ENCODE results near the gene NRXN3.
A peak's percentile ranks its signal among the peaks of the same experiment; 100 is the strongest.

The NRXN3 gene

DNA sequence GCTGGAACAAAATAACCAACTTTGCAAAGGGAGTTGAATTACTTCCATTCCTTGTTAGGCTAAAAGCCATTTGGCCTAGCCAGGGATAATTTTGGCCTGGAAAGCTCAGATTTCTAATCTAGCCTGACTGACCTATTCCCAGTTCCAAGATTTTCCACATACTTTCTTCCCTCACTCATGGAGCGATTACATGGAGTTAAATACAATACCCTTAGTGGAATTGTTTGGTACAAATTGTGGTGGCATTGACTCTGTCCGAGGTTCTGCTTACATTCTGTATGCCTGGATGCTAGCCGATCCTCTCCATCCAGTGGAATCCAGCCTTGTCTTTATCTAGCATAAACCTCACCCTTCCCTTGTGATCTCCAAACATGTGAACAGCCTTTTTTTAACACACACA, 1076.0 kb downstream of the NRXN3 start:
- DNase-seq (ENCODE audit: low read depth) = no peak

DNA sequence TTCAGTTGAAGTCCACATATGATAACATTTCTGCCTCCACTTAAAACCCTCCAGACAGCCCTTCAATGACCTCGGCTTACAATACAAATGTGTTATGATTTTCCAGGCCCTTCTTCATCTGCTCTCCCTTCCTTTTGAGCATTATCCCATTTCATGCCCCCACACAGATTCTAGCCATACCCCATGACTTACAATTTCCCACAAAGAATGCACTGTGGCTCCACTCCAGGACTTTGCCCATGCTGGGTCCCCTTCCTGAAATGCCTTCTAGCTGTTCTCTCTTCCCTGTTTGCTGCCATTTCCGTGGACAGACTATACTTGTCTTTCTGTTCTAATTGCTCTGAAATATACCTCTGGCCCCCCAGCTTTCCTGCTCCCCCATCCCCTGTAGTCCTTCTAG, 1078.0 kb downstream of the NRXN3 start:
- no peak for DNase-seq (ENCODE audit: low read depth)

DNA sequence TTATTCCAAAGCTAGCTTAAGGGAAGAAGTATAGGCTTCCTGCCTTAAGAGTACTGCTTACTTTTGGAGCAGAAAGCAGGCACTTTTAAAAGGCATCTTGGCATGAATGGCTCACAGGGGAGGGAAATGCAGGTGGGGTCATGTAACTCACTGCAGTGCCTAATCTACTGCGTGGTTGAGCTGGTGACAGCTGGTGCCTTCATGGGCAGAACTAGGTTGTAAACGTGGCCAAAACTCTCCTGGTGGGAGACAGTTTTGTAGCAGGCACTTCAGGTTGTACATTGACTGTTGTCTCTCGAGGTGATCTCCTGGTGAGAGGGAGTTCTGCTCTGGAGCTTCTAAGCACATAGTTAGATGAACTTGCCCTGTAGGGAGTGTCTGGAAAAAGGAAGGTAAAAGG, 1078.6 kb downstream of the NRXN3 start:
- no peak for DNase-seq (ENCODE audit: low read depth)

DNA sequence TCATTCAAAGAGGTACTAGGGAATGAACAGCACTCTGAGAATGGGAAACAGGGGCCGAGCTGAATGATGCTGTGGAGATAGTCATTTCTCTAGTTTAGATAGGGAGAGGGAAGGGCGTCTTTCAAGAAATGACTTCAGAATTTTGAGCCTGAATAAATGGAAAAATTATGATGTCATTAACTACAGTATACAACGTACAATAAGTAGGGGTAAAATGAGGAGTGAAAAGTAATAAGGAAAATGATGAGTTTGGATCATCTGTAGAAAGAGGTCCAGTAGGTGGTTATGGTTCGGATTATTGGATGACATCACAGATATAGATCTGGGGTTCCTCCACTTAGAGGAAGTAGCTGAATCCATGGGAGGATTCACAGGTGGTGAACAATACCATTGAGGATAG, 1081.1 kb downstream of the NRXN3 start:
- DNase-seq (ENCODE audit: low read depth) = no peak

DNA sequence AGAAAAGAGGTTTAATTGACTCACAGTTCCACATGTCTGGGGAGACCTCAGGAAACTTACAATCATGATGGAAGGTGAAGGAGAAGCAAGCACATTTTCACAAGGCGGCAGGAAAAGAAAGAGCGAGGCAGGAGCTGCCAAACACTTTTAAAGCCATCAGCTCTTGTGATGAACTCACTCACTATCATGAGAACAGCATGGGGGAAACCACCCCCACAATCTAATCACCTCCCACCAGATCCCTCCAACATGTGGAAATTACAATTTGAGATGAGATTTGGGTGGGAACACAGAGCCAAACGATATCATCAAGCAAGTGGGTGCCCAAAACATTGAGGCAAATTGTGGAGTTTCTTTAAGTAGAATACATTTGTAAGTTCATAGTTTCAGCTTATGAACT, 1083.4 kb downstream of the NRXN3 start:
- DNase-seq (ENCODE audit: low read depth) = no peak

DNA sequence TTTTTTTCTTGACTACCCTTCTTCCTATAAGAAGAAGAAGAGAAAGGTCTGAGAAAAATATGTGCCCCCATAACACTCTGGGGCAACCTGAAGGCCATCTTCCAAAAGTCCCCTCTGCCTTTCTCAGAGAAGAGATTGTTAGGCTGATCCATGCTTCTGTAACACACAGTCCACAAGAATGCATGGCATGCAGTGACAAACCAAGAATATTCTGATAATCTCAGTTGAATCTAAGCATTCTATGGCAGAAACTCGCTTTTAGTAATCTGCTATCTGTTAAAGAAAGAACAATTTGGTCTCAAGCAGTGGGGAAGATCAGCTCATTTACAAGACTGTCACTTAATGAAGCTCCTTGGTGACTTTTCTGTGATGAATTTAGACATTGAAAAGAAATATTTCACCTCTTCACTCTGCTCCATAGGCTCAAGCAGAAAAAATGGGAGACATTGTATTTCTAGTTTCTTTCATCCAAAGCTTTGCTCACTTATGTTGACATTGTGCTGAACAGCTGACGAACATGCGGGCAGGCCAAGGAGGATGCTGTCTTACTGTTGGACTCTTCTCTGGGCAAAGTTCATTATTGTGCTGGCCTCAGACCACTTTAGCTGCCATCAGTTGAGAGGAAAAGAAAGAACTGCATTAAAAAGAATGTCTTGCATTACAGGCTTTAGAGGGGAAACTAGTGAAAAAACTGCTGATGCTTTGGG, 1084.0 kb downstream of the NRXN3 start:
- peak; percentile 15 for DNase-seq (ENCODE audit: low read depth)

DNA sequence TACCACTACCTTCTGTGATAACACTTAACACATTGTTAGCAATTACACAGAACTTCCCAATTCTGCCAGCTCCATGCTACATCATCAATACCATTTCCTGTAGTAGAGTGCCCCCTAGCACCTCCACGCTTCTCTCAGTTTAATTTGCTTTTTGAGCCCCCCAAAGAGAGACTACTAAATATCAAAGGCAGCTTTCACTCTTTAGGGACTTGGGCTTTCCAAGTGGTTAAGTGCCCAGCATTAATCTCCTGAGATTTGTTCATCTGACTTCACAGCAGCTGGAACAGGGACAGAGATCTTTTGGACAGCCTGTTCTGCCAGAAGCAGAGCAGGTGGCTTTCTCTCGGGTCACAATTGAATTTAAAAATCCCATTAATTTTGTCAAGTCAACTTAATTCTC, 1086.2 kb downstream of the NRXN3 start:
- DNase-seq (ENCODE audit: low read depth) = no peak

DNA sequence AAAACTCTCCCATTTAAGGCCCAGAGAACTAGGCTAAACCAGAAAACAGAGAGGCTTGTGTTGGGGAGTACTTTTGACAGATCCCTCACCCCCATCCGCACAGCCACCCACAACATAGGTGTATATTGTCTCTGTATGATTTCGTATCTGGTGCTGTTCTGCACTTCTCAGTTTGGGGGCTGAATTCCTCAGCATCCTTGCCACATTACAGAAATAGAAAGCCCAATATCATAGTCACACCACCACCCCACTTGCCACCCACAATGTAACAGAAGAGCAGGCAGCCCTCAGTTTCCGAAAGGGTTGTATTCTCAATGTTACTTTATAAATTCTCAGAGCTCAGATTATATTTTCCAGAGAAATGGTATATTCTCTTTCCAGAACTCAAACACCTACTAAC, 1090.2 kb downstream of the NRXN3 start:
- DNase-seq (ENCODE audit: low read depth) = no peak

DNA sequence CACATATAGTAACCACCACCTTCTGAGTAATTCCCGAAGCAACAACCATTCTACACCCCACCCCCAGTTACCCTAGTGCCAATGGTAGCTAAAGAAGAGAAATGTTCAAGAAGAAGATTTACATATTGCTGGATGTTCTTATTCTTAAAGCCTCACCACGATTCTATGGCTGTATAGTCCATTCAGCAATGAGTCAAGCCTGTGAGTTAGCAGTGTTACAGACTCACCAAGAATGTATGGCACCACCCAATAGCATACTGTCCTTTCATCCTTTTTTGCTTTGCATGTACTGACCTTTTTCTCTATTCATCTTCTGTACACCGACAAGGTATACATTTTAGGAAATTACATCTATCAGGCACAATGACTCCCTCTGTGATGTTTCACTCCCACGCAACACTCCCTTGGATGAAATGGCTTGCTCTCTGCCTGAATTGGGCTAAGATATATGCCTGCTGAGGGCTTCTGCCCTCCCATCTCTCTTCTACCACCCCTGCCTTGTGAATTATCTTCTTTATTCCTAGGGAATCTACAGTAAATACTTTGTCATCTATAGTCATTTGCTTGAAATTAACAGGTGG, 1095.3 kb downstream of the NRXN3 start:
- DNase-seq (ENCODE audit: low read depth) = peak; percentile 16

DNA sequence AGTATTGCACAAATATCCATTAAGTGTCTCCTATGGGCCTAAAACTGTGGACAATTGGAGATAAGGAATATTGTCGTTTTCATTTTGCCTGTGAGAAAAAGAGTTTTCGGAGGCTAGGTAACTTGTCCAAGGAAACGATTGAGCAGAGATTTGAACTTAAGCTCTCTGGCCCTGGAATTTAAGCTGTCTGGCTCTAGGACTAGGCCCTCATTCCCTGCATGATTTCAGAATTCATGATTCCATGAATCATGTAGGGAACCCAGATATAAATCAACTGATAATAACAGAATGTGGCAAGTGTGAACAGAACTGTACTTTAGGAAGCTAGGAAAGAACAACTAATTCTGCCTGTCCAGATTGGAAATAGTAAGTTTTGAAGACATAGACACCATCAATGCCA, 1100.2 kb downstream of the NRXN3 start:
- no peak for DNase-seq (ENCODE audit: low read depth)

DNA sequence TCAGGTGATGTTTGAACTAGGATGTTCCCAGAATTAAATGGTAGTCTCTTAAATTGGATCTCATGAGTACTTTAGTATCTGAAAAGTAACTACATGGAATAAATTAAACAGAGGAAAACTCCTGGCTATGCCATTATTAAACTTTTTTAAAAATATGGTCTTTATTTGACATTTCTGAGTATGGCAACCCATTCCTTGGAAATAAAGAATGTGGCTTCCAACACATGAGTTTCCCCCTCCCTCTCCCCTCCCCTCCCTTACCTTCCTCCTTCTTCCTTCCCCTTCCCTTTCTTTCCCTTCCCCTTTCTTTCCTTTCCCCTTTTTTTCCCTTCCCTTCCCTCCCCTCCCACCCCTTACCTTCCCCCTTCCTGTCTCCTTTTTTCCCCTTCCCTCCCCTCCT, 1100.9 kb downstream of the NRXN3 start:
- DNase-seq (ENCODE audit: low read depth) = no peak

DNA sequence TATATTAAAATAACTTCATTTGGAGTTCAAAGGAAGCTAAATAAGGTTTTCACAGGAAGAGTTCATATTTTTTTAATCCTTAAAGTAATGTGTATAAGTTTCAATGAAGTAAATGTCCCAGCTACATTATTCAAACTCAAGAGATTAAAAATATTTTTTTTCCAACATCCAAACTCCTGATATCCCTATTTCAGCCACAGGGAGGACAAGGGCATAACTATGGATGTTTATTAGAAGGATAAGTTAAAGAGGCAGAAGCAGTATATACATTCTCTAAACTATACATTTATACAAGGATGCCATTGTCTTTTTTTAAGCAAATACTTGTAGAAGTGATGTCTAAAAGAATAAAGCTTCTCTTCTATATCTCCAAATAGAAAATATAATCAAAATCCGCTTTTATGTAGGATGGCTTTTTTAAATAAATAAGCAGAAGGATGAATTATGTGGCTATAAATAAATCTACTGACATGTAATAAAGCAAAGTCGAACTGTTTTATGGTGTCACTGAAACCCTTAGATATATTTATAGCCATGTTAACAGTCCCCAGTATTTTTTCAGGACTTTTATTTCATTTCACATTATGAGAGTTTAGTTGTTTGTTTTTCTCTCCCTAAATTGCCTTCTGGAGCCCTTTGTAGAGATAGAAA, 1104.6 kb downstream of the NRXN3 start:
- no peak for DNase-seq (ENCODE audit: low read depth)

DNA sequence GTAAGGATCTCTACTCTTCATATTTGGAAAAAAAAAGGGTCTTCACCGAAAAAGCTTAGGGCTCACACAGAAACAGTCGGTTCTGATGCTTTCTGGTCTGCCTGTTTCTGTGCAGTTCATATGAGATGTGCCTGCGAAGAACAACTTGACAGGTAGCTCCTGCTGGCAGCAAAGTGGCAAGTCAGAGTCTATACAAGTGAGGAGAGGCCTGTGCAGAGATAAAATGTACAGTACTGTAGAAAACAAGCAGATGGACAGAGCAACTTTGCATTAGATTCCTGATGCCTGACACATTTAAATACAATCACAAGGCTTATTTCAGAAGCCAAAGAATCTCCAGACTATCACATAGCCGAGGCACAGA, 1105.1 kb downstream of the NRXN3 start:
- DNase-seq (ENCODE audit: low read depth) = no peak

DNA sequence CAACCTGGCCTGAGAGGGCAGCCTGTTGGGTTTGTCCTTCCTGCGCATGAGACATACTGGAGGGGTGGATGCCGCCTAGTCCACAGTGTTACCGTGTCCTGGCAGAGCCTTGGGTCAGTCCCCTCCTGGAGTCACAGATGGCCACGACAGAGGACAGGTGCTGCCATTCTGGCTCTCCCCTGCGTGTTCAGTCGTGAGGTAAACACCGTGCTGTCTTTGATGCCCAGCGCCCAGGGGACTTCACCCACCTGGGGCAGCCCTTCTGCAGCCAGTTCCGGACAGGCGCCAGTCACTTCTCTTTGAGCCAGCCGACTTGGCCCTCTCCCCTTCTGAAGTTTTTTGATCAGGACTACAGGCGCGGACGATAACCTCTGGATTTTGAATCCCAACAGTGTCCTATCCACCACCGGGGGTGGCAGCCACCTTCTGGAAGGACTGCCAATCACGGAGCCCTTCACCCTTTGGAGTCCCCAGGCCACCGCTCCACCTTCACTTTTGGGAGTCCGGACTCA, 1108.2 kb downstream of the NRXN3 start:
- DNase-seq (ENCODE audit: low read depth) = no peak

DNA sequence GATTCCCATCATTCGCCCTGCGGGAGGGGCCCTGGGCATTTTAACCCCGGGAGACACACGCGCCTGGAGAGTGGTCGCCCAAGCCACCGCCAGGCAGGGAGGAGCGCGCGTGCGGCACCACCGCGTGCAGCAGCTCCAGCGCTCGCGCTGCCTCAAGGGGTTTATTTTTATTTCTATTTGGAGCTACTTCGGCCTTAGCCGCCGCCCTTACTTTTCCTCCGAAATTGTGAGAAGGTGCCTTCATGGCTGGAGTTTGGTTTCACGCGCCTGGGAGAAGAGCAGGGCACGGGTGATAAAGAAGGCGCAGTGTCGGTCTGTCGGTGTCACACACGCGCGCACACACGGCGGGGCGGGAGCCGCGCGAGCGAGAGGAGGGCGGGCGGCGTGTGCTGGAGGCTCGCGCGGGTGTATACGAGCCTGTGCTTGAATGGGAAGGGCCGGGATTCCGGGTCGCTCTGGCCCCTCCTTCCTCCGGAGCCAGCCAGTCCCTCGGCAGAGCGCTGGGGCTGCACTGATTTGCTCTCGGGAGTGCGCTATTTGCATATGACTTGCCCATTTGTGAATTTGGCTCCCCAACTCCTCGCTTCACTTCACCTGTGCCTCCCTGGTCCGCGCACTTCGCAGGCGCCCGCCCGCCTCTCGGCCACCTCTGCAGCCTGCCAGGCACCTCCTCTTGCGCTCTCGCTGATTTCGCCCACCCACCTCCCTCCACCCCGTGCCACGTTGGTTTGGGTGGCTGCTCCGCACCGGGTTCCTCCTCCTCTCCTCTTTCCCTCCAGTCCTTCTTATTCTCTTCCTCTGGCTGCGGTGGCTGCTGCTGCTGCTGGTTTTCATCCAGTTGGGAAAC, 1108.8 kb downstream of the NRXN3 start:
- peak; percentile 58 for DNase-seq (ENCODE audit: low read depth)

DNA sequence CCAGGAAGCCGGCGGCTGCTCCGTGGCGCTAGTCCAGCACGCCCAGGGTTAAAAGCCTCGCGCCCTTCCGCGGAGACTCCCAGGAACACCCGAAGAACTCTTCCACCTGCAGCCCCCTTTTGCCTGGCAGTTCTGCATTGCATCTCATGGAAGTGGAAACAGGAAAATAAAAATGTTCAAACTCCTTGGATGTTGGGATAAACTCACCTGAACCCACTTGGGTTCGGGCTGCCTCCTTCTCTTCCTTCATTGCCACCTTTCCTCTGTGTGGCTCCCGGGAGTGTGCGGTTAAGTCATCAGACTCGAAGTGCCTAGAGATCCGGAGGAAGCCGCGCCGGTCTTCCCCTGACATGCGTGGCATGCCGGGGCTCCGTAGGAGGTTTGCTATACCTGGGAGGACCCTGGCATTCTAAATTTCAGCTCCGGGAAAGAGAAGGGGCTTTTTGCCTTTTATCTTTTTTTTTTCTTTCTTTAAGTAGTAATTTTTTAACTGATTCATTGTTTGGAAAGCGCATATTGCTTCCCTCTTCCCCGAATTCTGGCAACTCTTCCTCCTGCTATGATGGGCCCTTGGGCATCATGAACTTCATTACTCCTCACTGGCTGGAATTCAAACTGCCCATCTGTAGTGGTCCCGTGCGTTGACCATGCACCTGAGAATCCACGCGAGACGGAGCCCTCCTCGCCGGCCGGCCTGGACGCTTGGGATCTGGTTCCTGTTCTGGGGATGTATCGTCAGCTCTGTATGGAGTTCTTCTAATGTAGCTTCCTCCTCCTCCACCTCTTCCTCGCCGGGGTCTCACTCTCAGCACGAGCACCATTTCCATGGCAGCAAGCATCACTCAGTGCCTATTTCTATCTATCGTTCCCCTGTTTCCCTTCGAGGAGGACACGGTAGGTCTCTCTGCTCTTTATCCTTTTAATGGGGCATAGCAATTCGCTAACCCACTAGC, 1109.7 kb downstream of the NRXN3 start:
- DNase-seq (ENCODE audit: low read depth) = no peak

DNA sequence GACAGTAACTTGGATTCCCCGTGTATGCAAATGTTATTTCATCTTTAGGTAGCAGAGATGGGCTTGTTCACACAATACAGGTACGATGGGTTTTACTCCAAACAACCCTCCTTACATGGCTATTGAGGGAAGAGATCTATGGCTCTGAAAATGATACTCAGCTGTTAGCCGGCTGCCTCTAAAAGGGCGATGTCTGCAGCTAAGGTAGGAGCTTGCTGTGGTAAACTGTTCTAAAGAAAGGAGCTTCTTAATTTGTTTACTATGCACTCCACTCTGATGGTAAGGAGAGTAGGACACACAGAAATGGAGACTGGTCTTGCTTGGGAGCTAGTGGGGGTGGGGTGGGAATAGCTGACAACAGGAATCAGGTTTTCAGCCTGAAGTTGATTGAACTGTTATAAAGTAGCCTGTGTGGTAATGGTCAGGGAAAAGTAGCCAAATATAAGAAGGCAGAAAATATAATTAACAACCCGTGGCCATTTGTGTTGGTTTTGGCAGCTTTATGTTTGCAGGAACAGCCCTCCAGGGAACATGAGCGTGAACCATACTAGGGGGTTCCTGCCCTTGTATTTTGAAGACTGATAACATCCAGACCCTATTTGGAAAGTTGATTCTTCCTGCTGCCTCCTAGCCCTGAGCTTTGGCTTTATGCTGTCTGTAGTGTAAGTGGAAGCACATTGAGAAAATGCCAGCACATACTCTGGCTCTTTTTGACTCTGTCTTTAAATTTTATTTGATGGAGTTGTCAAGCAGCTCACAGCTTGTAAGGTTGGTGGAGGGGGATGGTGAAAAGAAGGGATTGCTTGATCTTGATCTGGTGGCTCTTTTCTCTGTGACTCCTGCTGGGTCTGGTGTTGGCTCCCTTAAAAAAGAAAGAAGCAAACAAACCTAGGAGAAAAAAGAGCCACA, 1111.3 kb downstream of the NRXN3 start:
- DNase-seq (ENCODE audit: low read depth) = no peak

DNA sequence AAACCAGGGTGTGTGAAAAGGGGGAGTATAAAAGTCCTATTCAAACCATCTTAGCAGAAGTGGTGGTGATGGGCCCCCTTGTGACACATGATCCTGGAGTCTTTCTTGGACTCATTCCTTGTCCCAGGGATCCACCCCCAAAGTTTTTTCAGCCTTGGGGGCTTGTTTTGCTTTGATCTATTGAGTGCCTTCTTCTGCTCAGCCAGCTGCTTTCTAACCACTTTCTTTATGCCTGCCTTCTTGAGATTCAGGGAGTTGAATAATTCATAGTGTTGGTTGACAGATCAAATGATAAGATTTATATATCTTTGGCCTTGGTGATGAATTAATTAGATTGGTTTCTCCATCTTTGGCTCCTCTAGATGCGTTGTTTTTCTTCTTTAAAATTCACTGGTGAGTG, 1114.4 kb downstream of the NRXN3 start:
- no peak for DNase-seq (ENCODE audit: low read depth)

DNA sequence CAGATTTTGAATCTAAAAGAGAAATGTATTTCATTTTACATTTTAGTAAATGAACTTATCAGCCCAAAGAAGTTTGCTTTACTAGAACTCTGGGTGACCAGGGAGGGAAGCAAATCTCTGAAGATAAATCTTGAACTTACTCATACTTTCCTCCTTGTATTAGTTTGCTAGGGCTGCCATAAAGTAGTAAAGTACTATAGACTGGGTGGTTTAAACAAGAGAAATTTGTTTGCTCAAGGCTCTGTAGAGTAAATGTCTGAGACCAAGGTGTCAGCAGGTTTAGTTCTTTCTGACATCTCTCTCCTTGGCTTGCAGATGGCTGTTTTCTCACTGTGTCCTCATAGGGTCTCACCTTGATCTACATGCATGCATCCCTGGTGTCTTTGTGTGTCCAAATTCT, 1115.1 kb downstream of the NRXN3 start:
- DNase-seq (ENCODE audit: low read depth) = no peak

DNA sequence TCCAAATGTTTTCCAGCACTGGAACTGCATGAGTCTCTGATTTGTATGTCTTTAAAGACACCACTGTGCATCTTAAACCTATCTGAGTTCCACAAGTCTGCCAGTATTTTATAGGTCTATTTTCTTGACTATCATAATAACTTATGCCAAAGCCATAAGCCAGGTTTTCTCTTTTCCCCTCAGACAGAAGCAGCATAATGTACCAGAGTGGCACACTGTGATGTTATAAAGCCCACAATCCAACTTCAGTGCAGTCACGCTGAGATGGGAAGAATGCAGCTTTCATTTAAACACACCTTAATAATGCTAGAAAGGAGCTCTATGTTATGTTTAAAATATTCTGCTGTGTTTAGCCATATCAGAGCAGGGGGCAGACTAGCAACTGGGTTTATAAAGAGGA, 1117.8 kb downstream of the NRXN3 start:
- no peak for DNase-seq (ENCODE audit: low read depth)

Data from HS-5 (cell line).